ENCODE results near the gene CALD1. TPM values are rescaled to one million over a fixed set of nuclear protein-coding genes. Genes with fewer than 3 reads are reported as not detected.

The CALD1 gene
- polyA plus RNA-seq, 1 donor (not counting 4 experiments of a cell fraction or from before 2014, with no cell fraction given) = 229 TPM

DNA sequence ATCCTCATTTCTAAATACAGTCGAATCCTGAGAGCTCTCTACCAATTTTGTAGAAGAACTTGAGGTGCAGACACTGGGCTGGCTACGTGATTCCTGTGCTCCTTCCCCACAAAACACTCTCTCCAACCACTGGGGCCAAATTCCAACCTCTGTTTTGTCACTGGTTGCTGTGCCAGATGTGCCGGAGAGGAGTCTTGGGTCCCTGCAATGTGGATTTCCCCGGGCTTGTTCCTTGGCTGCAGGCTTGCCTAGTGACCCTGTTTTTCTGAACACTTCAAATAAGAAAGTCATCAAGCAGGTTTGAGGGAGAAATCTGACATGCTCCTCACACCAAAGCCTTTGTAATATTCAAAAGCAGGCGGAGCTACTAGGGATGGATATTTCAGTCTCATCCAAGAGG lies 162.5 kb downstream of the CALD1 start:
- Histone ChIP-seq H2AFZ (ENCODE audit: control insufficient read depth, low read length) (no peak overlapping the region), H3K4me2 (ENCODE audit: control insufficient read depth, extremely low read depth, insufficient read depth, low read depth, low read length) (no peak overlapping the region), H3K9me1 (ENCODE audit: control insufficient read depth, extremely low read depth, insufficient read depth, low read length) (no peaks in the 10 kb centered on the region), H3K27me3 (ENCODE audit: control insufficient read depth, extremely low read depth, insufficient read depth, low read length) (no peaks in the 10 kb centered on the region), H3K4me3 (ENCODE audit: control insufficient read depth in 2 of 3, extremely low read depth in 1 of 3, insufficient read depth in 2 of 3, low read depth in 1 of 3, low read length in 3 of 3) (no peak overlapping the region), H3K27ac (ENCODE audit: control insufficient read depth, insufficient read depth, low read length) (peak overlapping the region; percentile 33), H3K79me2 (ENCODE audit: control insufficient read depth, insufficient read depth, low read length) (no peaks in the 10 kb centered on the region), H4K20me1 (ENCODE audit: control insufficient read depth, extremely low read depth, insufficient read depth, low read length) (no peaks in the 10 kb centered on the region), H3K36me3 (ENCODE audit: control insufficient read depth in 2 of 2, extremely low read depth in 1 of 2, insufficient read depth in 2 of 2, low read length in 2 of 2) (peaks cover 11 to 15% of the 10 kb centered on the region in 2 experiments), H3K9ac (ENCODE audit: control insufficient read depth, extremely low read depth, insufficient read depth, low read length) (no peak overlapping the region), H3K4me1 (ENCODE audit: control insufficient read depth, extremely low read depth, insufficient read depth, low read length) (peaks cover 8% of the 10 kb centered on the region), H3K9me3 (ENCODE audit: control insufficient read depth, low read depth, low read length) (no peaks in the 10 kb centered on the region)
- TF ChIP-seq EZH2 (IDR thresholded peaks at IDR 0.05; ENCODE audit: low read length) = no peak
- TF ChIP-seq, protein P1, sequence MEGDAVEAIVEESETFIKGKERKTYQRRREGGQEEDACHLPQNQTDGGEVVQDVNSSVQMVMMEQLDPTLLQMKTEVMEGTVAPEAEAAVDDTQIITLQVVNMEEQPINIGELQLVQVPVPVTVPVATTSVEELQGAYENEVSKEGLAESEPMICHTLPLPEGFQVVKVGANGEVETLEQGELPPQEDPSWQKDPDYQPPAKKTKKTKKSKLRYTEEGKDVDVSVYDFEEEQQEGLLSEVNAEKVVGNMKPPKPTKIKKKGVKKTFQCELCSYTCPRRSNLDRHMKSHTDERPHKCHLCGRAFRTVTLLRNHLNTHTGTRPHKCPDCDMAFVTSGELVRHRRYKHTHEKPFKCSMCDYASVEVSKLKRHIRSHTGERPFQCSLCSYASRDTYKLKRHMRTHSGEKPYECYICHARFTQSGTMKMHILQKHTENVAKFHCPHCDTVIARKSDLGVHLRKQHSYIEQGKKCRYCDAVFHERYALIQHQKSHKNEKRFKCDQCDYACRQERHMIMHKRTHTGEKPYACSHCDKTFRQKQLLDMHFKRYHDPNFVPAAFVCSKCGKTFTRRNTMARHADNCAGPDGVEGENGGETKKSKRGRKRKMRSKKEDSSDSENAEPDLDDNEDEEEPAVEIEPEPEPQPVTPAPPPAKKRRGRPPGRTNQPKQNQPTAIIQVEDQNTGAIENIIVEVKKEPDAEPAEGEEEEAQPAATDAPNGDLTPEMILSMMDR (optimal IDR thresholded peaks at IDR 0.05 in 1 of 3, IDR thresholded peaks at IDR 0.05 in 1 of 3, conservative IDR thresholded peaks at IDR 0.05 in 1 of 3; ENCODE audit: extremely low read depth in 1 of 3, insufficient read depth in 2 of 3, low read length in 3 of 3) = no peak
- FAIRE-seq = peak; percentile 32
- dilution Hi-C loops (cut with MboI; ENCODE audit: extremely low pct_ligation_motif_present, low sequenced_read_pairs) = no loop called here
- no peak for DNase-seq (ENCODE audit: low read depth, low spot score)

DNA sequence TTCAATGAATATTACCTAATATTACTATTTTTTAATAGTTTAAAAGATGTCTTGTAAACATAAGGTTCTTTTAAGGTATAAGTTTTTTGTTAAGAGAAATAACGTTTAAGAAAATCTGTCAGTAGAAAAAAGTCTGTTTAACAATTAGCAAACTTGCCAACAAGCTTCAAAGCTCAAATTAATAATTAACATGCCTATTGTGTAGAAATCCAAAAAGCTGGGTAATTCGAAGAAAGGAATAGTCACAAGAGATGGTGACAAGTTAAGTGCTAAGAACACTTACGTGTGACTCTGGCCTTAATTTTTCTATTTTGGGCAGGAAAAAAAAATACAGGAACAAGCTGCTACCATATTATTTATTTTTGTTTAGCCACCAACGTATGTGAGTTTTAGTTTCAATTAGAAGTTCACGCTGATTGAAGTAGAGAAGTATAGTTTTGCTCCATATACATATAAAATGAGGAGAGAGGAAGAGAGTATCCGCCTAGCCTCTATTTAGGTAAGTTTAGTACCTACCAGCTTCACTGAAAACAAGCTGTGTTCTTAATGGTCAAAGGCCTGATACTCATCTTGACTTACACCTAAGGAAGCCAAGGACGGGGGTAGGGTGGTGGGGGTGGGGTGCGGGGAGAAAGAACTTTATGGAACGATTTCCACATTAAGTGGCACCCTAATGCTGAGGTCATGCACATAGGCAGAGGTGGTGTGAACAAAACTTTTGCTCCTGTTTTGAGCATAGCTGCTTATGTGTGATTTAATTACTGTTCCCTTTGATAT lies 163.4 kb downstream of the CALD1 start:
- no peaks in the 10 kb centered on the region for H3K9me3 ChIP-seq (ENCODE audit: control insufficient read depth, low read depth, low read length)
- H3K27ac ChIP-seq (ENCODE audit: control insufficient read depth, insufficient read depth, low read length) = no peak overlapping the region
- no peaks in the 10 kb centered on the region for H4K20me1 ChIP-seq (ENCODE audit: control insufficient read depth, extremely low read depth, insufficient read depth, low read length)
- no peak overlapping the region for H2AFZ ChIP-seq (ENCODE audit: control insufficient read depth, low read length)
- H3K79me2 ChIP-seq (ENCODE audit: control insufficient read depth, insufficient read depth, low read length) = no peaks in the 10 kb centered on the region
- no peaks in the 10 kb centered on the region for H3K9me1 ChIP-seq (ENCODE audit: control insufficient read depth, extremely low read depth, insufficient read depth, low read length)
- H3K36me3 ChIP-seq (ENCODE audit: control insufficient read depth in 2 of 2, extremely low read depth in 1 of 2, insufficient read depth in 2 of 2, low read length in 2 of 2) = peaks cover 13 to 16% of the 10 kb centered on the region in 2 experiments
- FAIRE-seq = no peak
- dilution Hi-C loops (cut with MboI; ENCODE audit: extremely low pct_ligation_motif_present, low sequenced_read_pairs) = no loop called here
- H3K4me2 ChIP-seq (ENCODE audit: control insufficient read depth, extremely low read depth, insufficient read depth, low read depth, low read length) = no peak overlapping the region
- H3K4me3 ChIP-seq (ENCODE audit: control insufficient read depth in 2 of 3, extremely low read depth in 1 of 3, insufficient read depth in 2 of 3, low read depth in 1 of 3, low read length in 3 of 3) = no peak overlapping the region
- no peak overlapping the region for H3K9ac ChIP-seq (ENCODE audit: control insufficient read depth, extremely low read depth, insufficient read depth, low read length)
- TF ChIP-seq, protein P1 (optimal IDR thresholded peaks at IDR 0.05 in 1 of 3, IDR thresholded peaks at IDR 0.05 in 1 of 3, conservative IDR thresholded peaks at IDR 0.05 in 1 of 3; ENCODE audit: extremely low read depth in 1 of 3, insufficient read depth in 2 of 3, low read length in 3 of 3) = no peak
- no peak for TF ChIP-seq EZH2 (IDR thresholded peaks at IDR 0.05; ENCODE audit: low read length)
- DNase-seq (ENCODE audit: low read depth, low spot score) = no peak
- H3K27me3 ChIP-seq (ENCODE audit: control insufficient read depth, extremely low read depth, insufficient read depth, low read length) = no peaks in the 10 kb centered on the region
- H3K4me1 ChIP-seq (ENCODE audit: control insufficient read depth, extremely low read depth, insufficient read depth, low read length) = peaks cover 8% of the 10 kb centered on the region

Data from keratinocyte (primary cell).